OCI-LY7 (cell line): ENCODE measurements around the gene GET4. TPM values are rescaled to one million over a fixed set of nuclear protein-coding genes. Genes with fewer than 3 reads are reported as not detected.

Experiments
- BruUV-seq: library from RNA; stranded (reverse); fragments of 400-500 nt; replicated peaks from 2 replicates; lab custom pipeline; 2021; lab: Mats Ljungman, UMichigan
- CTCF ChIA-PET: fragments of 300-600 bp; sonication (Branson Sonifier 250); formaldehyde crosslinking; loops from one replicate; lab custom pipeline; 2022; ENCODE audit warnings: antibody characterized with exemption; ENCODE audit not compliant: unreplicated experiment; lab: Charles Lee
- POLR2A ChIA-PET: fragments of 300-600 bp; sonication (Branson Sonifier 250); formaldehyde crosslinking; loops from one replicate; lab custom pipeline; 2022; ENCODE audit warnings: antibody characterized with exemption; lab: Charles Lee
- DNase-seq: peaks from one replicate; pipeline ENCODE4 v3.0.0-alpha.2; 2015; ENCODE audit warnings: low spot score
- H2AFZ ChIP-seq: fragments of 200-600 bp; sonication (generic), shearing (Covaris generic); 2 replicates; pipeline ENCODE4 v1.6.1; 2014; ENCODE audit warnings: mild to moderate bottlenecking, antibody characterized with exemption, low read length, moderate library complexity
- H3K27ac ChIP-seq: fragments of 200-600 bp; sonication (generic); 2 replicates; pipeline ENCODE4 v1.5.1; 2014; ENCODE audit warnings: mixed run types, low read depth, mild to moderate bottlenecking, moderate library complexity, low read length, inconsistent platforms; ENCODE audit not compliant: poor library complexity, severe bottlenecking
- H3K36me3 ChIP-seq: fragments of 200-600 bp; sonication (generic); 2 replicates; pipeline ENCODE4 v1.6.1; 2014; ENCODE audit warnings: mild to moderate bottlenecking, antibody characterized with exemption, low read length, moderate library complexity, mixed read lengths; ENCODE audit not compliant: insufficient read depth
- H3K4me1 ChIP-seq: fragments of 200-600 bp; sonication (generic); 2 replicates; pipeline ENCODE4 v1.5.1; 2014; ENCODE audit warnings: mild to moderate bottlenecking, low read length; ENCODE audit not compliant: insufficient read depth, poor library complexity, severe bottlenecking
- H3K4me2 ChIP-seq: fragments of 200-600 bp; sonication (generic); 2 replicates; pipeline ENCODE4 v1.6.1; 2014; ENCODE audit warnings: mild to moderate bottlenecking, low read length
- H3K4me3 ChIP-seq: fragments of 200-600 bp; sonication (generic); 2 replicates; pipeline ENCODE4 v1.5.1; 2014; ENCODE audit warnings: mild to moderate bottlenecking, low read depth, low read length; ENCODE audit not compliant: poor library complexity, severe bottlenecking
- H3K79me2 ChIP-seq: fragments of 200-600 bp; sonication (generic); 2 replicates; pipeline ENCODE4 v1.6.1; 2016; ENCODE audit warnings: low read depth, mild to moderate bottlenecking, low read length, moderate library complexity, mixed read lengths; ENCODE audit not compliant: insufficient read depth
- H3K9me2 ChIP-seq: fragments of 200-600 bp; sonication (generic); 2 replicates; pipeline ENCODE4 v1.6.1; 2016; ENCODE audit warnings: mild to moderate bottlenecking, low read length, mixed read lengths; ENCODE audit not compliant: insufficient read depth
- H3K9me3 ChIP-seq: fragments of 200-600 bp; sonication (generic); 2 replicates; pipeline ENCODE4 v1.6.1; 2014; ENCODE audit warnings: mild to moderate bottlenecking, mixed run types, low read length, mixed read lengths
- H4K20me1 ChIP-seq: fragments of 200-600 bp; sonication (generic); 2 replicates; pipeline ENCODE4 v1.6.1; 2014; ENCODE audit warnings: mild to moderate bottlenecking, antibody characterized with exemption, low read length, moderate library complexity, mixed read lengths; ENCODE audit not compliant: insufficient read depth
- EZH2phosphoT487 ChIP-seq: fragments of 200-600 bp; sonication (generic); IDR thresholded peaks from 2 replicates; pipeline ENCODE4 v1.6.1; 2018; ENCODE audit warnings: low read depth, borderline replicate concordance, mild to moderate bottlenecking, mixed run types, antibody characterized with exemption, low read length, moderate library complexity, mixed read lengths
- intact Hi-C: fragments of 100-400 bp; cut with micrococcal nuclease; formaldehyde crosslinking; loops from one replicate; pipeline ENCODE4 v1.10.0; 2022; ENCODE audit not compliant: unreplicated experiment
- total RNA-seq, 2 experiments: library from RNA; depleted of rRNA in 1 of 2; stranded (reverse); fragments of >200 nt in 1 of 2; shearing (Covaris generic) in 1 of 2; gene quantifications; 2 replicates each; pipeline ENCODE4 v1.2.3, GENCODE V29; 2014 to 2022
- TF ChIP-seq, protein P1 (sequence below): fragments of 200-600 bp; sonication (generic); conservative IDR thresholded peaks from 2 replicates; pipeline ENCODE4 v1.5.1; 2014; ENCODE audit warnings: mild to moderate bottlenecking, antibody characterized with exemption, low read length, moderate library complexity, mixed read lengths

Gene GET4
- total RNA-seq, 2 experiments from 2014 or later, result 46.3 to 54.5 TPM

DNA sequence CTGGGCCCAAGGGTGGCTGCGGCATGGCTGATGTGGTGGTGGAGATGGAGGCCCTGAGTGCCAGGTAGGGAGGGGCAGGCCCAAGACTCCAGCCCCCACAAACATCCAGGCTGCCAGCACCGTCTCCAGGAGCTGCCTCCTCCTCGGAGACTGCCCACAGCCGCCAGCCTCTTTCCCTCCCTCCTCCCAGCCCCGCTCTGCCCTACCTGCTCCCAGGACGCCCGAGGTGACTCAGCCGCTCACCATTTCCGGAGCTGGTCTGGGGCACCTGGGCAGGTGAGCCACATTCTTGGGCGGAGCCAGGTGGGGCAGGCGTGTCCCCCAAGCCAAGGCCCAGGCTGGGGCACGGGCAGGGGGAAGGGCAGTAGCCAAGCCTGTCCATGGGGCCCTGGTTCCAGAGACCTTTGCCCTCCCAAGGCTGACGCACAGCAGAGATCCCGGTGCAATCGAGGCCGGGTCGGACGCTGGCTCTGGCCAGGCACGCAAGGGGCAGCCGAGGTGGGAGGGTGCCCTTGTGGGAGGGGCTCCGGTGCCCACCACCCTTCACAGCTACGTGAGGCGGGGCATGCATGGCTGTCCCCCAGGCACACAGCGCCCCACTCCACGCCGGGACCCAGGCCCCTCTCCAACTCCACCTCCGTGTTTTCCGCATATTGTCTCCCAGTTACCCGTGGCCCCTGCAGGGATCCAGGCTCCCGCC is 69.4 kb downstream of the GET4 start:
- Histone ChIP-seq H3K4me2 (no peak overlapping the region), H2AFZ (no peak overlapping the region), H3K27ac (no peak overlapping the region), H3K9me3 (peaks cover 10% of the 10 kb centered on the region), H3K9me2 (no peaks in the 10 kb centered on the region), H3K4me3 (no peak overlapping the region), H3K79me2 (no peaks in the 10 kb centered on the region), H3K4me1 (peaks cover 8% of the 10 kb centered on the region), H4K20me1 (no peaks in the 10 kb centered on the region), H3K36me3 (no peaks in the 10 kb centered on the region)
- BruUV-seq, result no TSS peak
- CTCF ChIA-PET, result no interaction called here
- intact Hi-C loops, result no loop called here
- POLR2A ChIA-PET, result no interaction called here
- TF ChIP-seq EZH2phosphoT487, result no peak
- TF ChIP-seq, protein P1, sequence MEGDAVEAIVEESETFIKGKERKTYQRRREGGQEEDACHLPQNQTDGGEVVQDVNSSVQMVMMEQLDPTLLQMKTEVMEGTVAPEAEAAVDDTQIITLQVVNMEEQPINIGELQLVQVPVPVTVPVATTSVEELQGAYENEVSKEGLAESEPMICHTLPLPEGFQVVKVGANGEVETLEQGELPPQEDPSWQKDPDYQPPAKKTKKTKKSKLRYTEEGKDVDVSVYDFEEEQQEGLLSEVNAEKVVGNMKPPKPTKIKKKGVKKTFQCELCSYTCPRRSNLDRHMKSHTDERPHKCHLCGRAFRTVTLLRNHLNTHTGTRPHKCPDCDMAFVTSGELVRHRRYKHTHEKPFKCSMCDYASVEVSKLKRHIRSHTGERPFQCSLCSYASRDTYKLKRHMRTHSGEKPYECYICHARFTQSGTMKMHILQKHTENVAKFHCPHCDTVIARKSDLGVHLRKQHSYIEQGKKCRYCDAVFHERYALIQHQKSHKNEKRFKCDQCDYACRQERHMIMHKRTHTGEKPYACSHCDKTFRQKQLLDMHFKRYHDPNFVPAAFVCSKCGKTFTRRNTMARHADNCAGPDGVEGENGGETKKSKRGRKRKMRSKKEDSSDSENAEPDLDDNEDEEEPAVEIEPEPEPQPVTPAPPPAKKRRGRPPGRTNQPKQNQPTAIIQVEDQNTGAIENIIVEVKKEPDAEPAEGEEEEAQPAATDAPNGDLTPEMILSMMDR, result no peak
- DNase-seq, result no peak

Other genes starting within 250 kb of the GET4 start
- 36.2 and 42.6 TPM in 2 replicates for gene DNAAF5, start 149.9 kb upstream of the GET4 start, total RNA-seq (2014; rRNA removed; shearing (Covaris generic))
- gene DNAAF5, start 149.9 kb upstream of the GET4 start, total RNA-seq (2022), result 47.6 and 58.5 TPM in 2 replicates
- 18.3 and 22.5 TPM in 2 replicates for gene PRKAR1B, start 149.3 kb upstream of the GET4 start, total RNA-seq (2014; rRNA removed; shearing (Covaris generic))
- gene PRKAR1B, start 149.3 kb upstream of the GET4 start, total RNA-seq (2022), result 30.9 and 41.6 TPM in 2 replicates
- 78.5 and 105 TPM in 2 replicates for gene SUN1, start 44.1 kb upstream of the GET4 start, total RNA-seq (2014; rRNA removed; shearing (Covaris generic))
- gene SUN1, start 44.1 kb upstream of the GET4 start, total RNA-seq (2022), result 83.4 and 84.2 TPM in 2 replicates
- 0.41 and 2.4 TPM in 2 replicates for gene ADAP1, start 78.1 kb downstream of the GET4 start, total RNA-seq (2014; rRNA removed; shearing (Covaris generic))
- gene ADAP1, start 78.1 kb downstream of the GET4 start, total RNA-seq (2022), result 7.0 and 7.7 TPM in 2 replicates
- gene COX19, start 99.0 kb downstream of the GET4 start, total RNA-seq (2014; rRNA removed; shearing (Covaris generic)), result 20.3 and 23.2 TPM in 2 replicates
- 43.1 and 45.7 TPM in 2 replicates for gene COX19, start 99.0 kb downstream of the GET4 start, total RNA-seq (2022)
- 0.31 TPM in 1 of 2 replicates, not detected in the other for gene CYP2W1, start 106.6 kb downstream of the GET4 start, total RNA-seq (2014; rRNA removed; shearing (Covaris generic))
- 1.3 and 1.5 TPM in 2 replicates for gene CYP2W1, start 106.6 kb downstream of the GET4 start, total RNA-seq (2022)
- gene GPR146, start 168.0 kb downstream of the GET4 start, total RNA-seq (2014; rRNA removed; shearing (Covaris generic)), result 0.62 and 0.95 TPM in 2 replicates
- 0.77 and 3.3 TPM in 2 replicates for gene GPR146, start 168.0 kb downstream of the GET4 start, total RNA-seq (2022)
- 22.9 and 34.9 TPM in 2 replicates for gene GPER1, start 211.6 kb downstream of the GET4 start, total RNA-seq (2014; rRNA removed; shearing (Covaris generic))
- 44.7 and 75.9 TPM in 2 replicates for gene GPER1, start 211.6 kb downstream of the GET4 start, total RNA-seq (2022)